ENCODE measurements around the gene PDCD1.

PDCD1 gene

DNA sequence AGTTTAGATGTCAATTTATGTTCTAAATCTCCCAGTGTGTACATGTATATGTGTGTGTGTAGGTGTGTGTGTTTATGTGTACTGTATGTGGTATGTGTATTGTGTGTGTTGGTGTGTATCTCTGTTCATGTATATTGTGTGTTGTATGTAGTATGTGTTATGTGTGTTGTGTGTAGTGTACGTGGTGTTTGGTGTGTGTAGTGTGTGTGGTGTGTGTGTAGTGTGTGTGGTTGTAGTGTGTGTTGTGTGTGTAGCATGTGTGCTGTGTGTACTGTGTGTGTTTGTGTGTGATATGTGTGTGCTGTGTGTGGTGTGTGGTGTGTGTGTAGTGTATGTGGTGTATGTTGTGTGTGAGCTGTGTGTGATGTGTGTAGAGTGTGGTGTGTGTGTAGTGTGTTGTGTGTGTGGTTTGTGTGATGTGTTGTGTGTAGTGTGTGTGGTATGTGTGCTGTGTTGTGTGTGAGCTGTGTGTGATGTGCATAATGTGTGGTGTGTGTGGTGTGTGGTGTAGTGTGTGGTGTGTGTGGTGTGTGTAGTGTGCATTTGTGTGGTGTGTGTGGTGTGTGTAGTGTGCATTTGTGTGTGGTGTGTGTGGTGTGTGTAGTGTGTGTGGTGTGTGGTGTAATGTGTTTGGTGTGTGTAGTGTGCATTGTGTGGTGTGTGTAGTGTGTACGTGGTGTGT is 5.6 kb upstream of the PDCD1 start:
- no peak for DNase-seq

DNA sequence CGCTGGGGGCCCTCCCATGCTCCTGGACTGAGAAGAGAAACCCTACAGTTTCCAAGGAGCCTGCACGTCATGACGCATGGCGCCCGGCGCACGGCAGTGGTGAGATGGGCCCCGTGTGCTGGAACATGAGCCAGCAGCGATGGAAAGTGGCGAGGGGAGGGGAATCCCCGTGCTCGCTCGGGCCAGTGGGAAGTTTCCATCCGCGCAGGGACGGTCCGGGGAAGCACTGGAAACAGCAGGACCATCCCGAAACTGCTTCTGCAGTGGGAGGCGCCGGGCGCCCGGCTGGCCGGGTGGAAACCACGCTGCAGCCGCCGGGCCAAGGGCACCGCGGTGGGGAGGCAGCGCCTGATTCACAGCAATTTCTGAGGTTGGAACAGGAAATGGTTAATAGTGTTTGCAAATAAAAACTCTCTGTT is 4.9 kb upstream of the PDCD1 start:
- DNase-seq, result no peak

GRCh38 chr2:241862775-241863535 is 4.3 kb upstream of the PDCD1 start:
- no peak for DNase-seq

- no peak for DNase-seq
These were observed 3.4 kb upstream of the PDCD1 start for GRCh38 chr2:241862093-241862492.

DNA sequence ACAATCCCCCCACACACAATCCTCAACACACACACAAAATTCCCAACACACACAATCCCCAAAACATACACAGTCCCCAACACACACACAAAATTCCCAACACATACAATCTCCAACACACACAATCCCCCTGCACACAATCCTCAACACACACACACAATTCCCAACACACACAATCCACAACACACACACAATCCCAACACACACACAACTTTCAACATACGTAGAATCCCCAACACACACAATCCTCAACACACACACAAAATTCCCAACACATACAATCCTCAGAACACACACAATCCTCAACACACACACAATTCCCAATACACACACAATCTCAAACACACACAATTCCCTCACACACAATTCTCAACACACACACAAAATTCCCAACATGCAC is 2.6 kb upstream of the PDCD1 start:
- no peak for DNase-seq

- no peak for DNase-seq
These were observed 1.7 kb upstream of the PDCD1 start for GRCh38 chr2:241860184-241861078.

- DNase-seq, result no peak
These were observed 916 bp upstream of the PDCD1 start for GRCh38 chr2:241859436-241860183.

GRCh38 chr2:241859017-241859435 is 332 bp upstream of the PDCD1 start:
- DNase-seq, result no peak

DNA sequence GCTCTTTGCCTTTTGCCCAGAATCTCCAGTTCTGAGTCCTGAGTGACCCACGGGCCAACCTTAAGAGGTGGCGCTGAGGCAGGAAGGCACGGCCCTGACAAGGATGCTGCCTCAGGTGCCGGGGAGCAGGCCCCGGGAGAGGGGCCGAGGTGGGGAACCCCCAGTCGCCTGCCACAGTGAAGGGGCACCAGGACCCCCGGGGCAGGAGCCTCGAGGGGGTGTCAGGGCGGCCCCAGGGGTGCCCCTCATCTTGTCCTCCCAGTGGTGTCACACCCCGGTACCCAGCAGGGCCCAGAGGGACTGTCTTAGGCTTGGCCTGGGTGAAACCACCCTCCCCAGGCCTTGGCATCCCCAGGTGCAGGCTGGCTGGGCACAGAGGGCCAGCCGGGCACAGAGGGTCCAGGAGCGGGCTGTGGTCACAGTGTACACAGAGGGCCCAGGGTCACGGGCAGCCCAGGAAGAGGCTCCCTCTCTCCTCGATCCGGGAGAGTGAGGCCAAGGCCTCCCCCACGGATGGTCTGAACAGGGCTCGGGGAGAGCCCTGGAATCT is 1.0 kb downstream of the PDCD1 start:
- no peak for DNase-seq

- no peak for DNase-seq
These were observed 1.6 kb downstream of the PDCD1 start for GRCh38 chr2:241857041-241857541.

DNA sequence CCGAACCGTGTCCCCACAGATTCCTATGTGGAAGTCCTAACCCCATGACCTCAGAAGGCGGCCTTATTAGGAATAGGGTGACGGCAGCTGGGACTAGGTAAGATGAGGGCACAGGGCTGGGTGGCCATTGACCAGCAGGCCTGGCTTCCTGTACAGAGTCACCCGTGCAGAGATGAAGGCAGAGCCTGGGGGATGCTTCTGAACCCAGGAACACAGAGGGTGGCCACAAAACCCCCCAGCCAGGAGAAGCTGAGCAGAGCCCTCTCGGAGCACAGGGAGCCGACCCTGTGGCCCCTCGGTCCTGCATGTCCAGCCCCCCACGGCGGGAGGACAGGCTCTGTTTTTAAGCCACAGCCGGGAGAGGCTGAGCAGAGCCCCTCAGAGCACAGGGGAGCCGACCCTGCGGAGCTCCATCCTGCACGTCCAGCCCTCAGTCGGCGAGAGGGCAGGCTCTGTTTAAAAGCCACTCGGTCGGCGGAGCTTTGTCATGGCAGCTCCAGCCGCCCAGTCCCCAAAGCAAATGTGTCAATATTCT is 2.7 kb downstream of the PDCD1 start:
- DNase-seq, result no peak

DNA sequence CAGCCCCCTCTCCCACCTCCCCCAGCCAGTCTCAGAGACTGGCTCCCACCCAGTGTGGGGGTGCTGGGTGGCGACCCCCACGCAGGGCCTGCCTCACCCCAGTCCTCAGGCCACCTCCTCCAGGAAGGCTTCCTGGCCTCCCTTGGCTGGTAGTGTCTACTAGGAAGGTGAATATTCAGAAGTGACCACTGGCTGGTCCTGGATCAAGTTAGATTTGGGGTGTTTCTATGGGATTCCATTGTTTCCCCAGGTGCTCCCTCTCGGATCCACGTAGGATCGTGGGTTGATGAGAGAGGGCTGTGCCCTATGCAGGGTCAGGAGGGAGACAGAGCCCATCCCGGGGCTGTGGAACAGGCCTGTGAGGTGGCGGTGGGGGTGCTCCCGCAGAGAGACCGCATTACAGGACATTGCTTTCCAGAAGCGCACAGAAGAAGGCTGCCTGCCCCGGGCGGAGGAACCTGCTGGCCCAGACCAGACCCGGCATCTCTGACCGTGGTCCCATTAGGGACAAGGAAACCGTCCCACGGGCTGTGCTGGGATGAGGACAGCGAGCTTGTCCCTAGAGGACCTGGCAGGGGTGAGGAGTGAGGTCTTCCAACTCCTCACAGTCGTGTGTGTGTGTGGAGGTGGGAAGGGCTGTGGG is 3.3 kb downstream of the PDCD1 start:
- no peak for DNase-seq

- DNase-seq, result no peak
These were observed 4.1 kb downstream of the PDCD1 start for GRCh38 chr2:241854342-241855244.

DNA sequence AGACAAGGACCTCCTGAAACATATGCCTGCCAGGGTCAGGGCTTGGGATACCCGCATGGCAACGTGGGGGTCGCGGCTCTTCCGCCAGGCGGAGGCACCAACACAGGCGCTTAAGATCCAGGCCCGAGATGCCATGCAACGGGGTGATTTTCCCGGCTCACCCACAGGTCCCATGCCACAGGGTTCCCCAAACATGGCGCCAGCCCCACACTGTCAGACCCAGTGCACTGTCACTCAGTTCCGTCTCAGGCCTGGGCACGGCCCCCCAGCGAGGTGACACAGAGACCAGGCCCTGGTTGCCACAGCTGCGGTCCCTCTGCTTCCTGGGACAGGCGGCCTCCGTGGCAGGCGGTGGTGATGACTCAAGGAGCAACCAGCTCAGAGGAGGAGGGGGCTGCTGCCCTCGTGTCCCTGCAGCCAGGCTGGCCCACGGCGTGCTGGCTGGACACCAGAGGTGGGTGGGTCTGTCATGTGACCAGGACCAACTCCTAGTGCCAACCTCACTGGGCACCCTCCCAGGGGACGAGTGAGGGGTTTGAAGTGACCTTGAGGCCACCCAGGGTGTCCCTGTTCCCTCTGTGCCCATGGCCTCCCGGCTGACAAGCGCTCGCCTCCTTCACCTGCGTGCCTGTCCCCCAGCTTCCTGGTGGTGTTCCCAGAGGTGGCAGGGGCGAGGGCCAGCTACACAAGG is 4.9 kb downstream of the PDCD1 start:
- DNase-seq, result no peak

- no peak for DNase-seq
These were observed 5.6 kb downstream of the PDCD1 start for GRCh38 chr2:241852981-241853631.

DNA sequence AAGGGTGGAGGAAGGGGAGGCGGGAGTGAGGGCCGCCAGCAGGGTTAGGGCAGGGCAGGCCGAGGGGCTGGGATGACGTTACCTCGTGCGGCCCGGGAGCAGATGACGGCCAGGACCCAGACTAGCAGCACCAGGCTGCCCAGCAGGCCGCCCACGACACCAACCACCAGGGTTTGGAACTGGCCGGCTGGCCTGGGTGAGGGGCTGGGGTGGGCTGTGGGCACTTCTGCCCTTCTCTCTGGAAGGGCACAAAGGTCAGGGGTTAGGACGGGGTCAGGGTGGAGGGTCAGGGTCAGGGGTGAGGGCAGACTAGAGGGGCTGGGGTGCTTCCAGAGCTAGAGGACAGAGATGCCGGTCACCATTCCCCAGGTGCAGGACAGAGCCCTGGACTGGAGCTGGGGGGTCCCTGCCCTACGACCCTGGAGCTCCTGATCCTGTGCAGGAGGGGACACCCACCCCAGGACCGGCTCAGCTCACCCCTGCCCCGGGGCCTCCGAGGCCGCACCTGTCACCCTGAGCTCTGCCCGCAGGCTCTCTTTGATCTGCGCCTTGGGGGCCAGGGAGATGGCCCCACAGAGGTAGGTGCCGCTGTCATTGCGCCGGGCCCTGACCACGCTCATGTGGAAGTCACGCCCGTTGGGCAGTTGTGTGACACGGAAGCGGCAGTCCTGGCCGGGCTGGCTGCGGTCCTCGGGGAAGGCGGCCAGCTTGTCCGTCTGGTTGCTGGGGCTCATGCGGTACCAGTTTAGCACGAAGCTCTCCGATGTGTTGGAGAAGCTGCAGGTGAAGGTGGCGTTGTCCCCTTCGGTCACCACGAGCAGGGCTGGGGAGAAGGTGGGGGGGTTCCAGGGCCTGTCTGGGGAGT is 6.3 kb downstream of the PDCD1 start:
- no peak for DNase-seq

- DNase-seq, result no peak
These were observed 7.2 kb downstream of the PDCD1 start for GRCh38 chr2:241851325-241852115.

Measured in NCI-H2029 (cell line).